ENCODE measurements around the gene CPA5.

Gene CPA5

DNA sequence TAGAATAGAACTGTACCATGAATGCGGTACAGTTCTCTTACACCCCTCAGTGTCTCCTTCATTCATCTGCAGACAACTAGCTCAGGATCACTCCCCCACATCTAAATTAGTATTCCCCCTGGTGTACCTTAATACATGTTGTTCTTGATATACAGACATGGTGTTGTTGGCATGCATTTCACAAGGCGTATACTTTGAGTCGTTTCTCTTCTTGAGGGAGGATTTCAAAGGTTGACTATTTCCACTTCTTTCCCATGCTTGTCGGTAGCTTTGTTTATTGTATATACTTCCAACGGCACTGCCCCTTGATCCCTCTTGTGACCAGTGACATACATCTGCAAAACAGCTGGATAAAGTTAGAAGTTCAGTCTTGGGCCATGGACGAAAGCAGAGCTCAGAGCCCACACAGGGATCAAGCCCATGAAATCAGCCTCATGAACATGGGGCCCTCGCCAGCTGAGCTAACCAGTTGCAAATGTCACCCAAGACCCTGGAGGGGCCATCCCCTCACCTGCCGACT lies 43.1 kb upstream of the CPA5 start:
- no peak for DNase-seq (ENCODE audit: low read depth in 2 of 2)

DNA sequence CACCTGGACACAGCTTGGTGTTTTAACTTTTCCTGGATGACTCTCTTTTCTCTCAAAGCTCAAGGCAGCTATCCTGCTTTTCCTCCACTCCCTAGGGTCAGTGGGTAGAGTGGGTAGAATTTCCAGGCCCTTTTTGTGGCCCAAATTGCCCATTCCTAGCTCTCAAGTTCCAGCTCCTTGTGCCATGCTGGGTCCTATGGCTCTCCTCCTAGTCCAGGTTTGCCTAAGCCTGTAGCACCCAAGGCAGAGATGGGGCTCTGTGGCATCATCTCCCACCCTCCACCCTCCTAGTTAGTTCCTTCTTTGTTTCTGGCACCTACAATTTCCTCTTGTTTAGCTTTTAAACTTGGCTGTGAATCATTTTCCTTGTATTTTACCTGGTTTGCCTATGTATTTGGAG lies 42.0 kb upstream of the CPA5 start:
- no peak for DNase-seq (ENCODE audit: low read depth in 2 of 2)
- no peak overlapping the region for H3K4me3 ChIP-seq (replicated peaks in 1 of 2; ENCODE audit: low read depth in 2 of 2, low read length in 2 of 2)
- TF ChIP-seq, protein P1, sequence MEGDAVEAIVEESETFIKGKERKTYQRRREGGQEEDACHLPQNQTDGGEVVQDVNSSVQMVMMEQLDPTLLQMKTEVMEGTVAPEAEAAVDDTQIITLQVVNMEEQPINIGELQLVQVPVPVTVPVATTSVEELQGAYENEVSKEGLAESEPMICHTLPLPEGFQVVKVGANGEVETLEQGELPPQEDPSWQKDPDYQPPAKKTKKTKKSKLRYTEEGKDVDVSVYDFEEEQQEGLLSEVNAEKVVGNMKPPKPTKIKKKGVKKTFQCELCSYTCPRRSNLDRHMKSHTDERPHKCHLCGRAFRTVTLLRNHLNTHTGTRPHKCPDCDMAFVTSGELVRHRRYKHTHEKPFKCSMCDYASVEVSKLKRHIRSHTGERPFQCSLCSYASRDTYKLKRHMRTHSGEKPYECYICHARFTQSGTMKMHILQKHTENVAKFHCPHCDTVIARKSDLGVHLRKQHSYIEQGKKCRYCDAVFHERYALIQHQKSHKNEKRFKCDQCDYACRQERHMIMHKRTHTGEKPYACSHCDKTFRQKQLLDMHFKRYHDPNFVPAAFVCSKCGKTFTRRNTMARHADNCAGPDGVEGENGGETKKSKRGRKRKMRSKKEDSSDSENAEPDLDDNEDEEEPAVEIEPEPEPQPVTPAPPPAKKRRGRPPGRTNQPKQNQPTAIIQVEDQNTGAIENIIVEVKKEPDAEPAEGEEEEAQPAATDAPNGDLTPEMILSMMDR (IDR thresholded peaks at IDR 0.05; ENCODE audit: low read depth, low read length) = no peak

More for the DNA sequence above, 43.1 kb upstream of the CPA5 start:
- TF ChIP-seq, protein P1 (IDR thresholded peaks at IDR 0.05; ENCODE audit: low read depth, low read length) = no peak
- no peak overlapping the region for H3K4me3 ChIP-seq (replicated peaks in 1 of 2; ENCODE audit: low read depth in 2 of 2, low read length in 2 of 2)

DNA sequence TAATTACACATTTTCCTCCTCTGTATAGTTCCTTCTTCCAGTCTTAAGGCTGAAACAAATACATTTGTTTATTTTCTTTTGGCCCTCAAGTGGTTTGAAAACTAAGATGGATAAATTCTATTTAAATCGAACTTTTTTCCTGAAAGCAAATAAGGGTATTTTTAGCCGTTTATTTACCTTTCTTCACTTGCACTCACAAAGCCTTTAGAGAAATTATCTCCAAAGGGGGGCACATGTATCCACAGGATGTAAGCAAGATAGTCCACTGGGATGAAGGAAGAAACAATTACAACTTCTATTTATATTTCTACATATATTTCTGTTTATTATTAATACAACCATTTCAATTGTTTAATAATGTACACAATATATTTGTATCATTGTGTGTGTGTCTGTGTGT lies 41.5 kb upstream of the CPA5 start:
- TF ChIP-seq, protein P1 (IDR thresholded peaks at IDR 0.05; ENCODE audit: low read depth, low read length) = no peak
- no peak for DNase-seq (ENCODE audit: low read depth in 2 of 2)
- no peak overlapping the region for H3K4me3 ChIP-seq (replicated peaks in 1 of 2; ENCODE audit: low read depth in 2 of 2, low read length in 2 of 2)

GRCh38 chr7:130303551-130303950 lies 41.1 kb upstream of the CPA5 start:
- TF ChIP-seq, protein P1 (IDR thresholded peaks at IDR 0.05; ENCODE audit: low read depth, low read length) = no peak
- no peak overlapping the region for H3K4me3 ChIP-seq (replicated peaks in 1 of 2; ENCODE audit: low read depth in 2 of 2, low read length in 2 of 2)
- DNase-seq (ENCODE audit: low read depth in 2 of 2) = no peak

DNA sequence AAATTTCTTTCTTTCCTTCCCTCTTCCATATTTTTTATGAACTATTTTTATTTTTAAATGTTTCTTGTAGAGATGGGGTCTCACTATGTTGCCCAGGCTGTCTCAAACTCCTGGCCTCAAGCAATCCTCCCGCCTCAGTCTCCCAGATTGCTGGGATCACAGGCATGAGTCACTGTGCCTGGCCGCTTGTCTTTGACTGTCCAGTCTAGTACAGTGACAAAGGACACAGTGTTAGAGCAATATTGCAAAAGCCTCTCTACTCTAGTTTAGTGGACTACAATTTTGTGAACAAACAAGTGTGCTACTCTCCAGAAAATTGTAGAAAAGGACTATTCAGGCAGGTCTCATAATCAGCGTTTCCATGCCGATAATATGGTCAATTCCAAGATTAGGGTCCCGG lies 40.6 kb upstream of the CPA5 start:
- TF ChIP-seq, protein P1 (IDR thresholded peaks at IDR 0.05; ENCODE audit: low read depth, low read length) = no peak
- H3K4me3 ChIP-seq (replicated peaks in 1 of 2; ENCODE audit: low read depth in 2 of 2, low read length in 2 of 2) = no peak overlapping the region
- DNase-seq (ENCODE audit: low read depth in 2 of 2) = no peak

DNA sequence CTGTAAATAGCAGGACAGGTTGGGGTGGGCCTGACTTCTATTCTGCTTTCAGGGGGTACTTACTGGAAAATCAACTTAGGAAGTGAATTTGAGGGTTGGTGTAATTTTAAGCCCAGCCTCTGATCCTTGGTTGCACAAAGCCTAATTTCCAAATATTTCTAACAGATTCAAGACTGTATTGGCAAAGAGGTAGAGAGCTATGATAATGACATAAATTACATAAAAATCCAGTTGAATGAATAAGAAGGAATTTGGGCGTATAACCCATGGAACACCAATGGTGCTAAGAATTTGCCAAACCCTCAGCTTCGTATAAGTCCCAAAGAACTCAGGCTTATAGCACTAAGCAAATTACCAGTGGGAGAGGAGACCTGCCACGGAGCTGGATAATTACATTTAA lies 39.7 kb upstream of the CPA5 start:
- no peak overlapping the region for H3K4me3 ChIP-seq (replicated peaks in 1 of 2; ENCODE audit: low read depth in 2 of 2, low read length in 2 of 2)
- TF ChIP-seq, protein P1 (IDR thresholded peaks at IDR 0.05; ENCODE audit: low read depth, low read length) = no peak
- DNase-seq (ENCODE audit: low read depth in 2 of 2) = no peak

DNA sequence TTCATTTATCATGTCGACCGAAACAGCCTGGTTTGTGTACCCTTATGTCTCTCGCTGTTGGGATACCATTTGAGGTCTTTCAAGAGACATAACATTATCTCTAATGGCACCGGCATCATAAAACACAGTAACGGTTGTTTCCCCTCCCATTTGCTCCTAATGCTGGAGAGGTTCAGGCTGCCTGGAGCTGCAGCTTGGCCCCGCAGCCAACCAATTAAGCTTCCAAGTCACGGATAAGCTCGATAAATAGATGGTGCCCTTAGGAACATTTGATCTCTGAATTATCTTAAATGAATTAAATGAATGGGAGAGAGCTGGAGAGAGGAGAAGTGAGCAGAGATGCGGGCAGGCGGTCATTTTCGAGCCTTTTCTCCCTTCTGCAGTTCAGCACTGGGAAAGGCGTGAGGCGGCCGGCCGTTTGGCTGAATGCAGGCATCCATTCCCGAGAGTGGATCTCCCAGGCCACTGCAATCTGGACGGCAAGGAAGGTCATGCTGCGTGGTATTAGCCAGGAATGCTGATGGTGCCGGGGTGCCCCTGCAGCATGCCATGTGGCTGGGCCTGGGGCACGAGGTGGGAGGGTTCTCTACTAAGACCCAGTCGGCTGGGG lies 39.1 kb upstream of the CPA5 start:
- TF ChIP-seq, protein P1 (IDR thresholded peaks at IDR 0.05; ENCODE audit: low read depth, low read length) = no peak
- DNase-seq (ENCODE audit: low read depth in 2 of 2) = no peak
- no peak overlapping the region for H3K4me3 ChIP-seq (replicated peaks in 1 of 2; ENCODE audit: low read depth in 2 of 2, low read length in 2 of 2)

Data from cardiac fibroblast (primary cell).